GM08714 (cell line): Measurements from ENCODE around the gene STX11.

Experiments used
- H3K4me3 ChIP-seq: fragments of 200-500 bp; sonication (Bioruptor generic); 2 replicates; pipeline ENCODE4 v1.5.1; 2014; ENCODE audit warnings: mild to moderate bottlenecking, low read length, inconsistent platforms
- ZNF274 ChIP-seq: IDR thresholded peaks from 2 replicates; pipeline ENCODE4 v1.6.1; 2012; ENCODE audit warnings: mild to moderate bottlenecking, low read depth, low read length

STX11 gene

GRCh38 chr6:144197919-144198318 is 47.6 kb downstream of the STX11 start:
- no peak overlapping the region for H3K4me3 ChIP-seq
- TF ChIP-seq ZNF274: no peak

GRCh38 chr6:144202879-144203468 is 52.7 kb downstream of the STX11 start:
- no peak overlapping the region for H3K4me3 ChIP-seq
- no peak for TF ChIP-seq ZNF274

- no peak for TF ChIP-seq ZNF274
- no peak overlapping the region for H3K4me3 ChIP-seq
Observed at GRCh38 chr6:144211160-144211559, 60.8 kb downstream of the STX11 start.

GRCh38 chr6:144213315-144213714 is 63.0 kb downstream of the STX11 start:
- no peak for TF ChIP-seq ZNF274
- no peak overlapping the region for H3K4me3 ChIP-seq

GRCh38 chr6:144214029-144214428 is 63.7 kb downstream of the STX11 start:
- no peak overlapping the region for H3K4me3 ChIP-seq
- TF ChIP-seq ZNF274: no peak

- H3K4me3 ChIP-seq: no peak overlapping the region
- no peak for TF ChIP-seq ZNF274
Observed at GRCh38 chr6:144214622-144215401, 64.5 kb downstream of the STX11 start.

- H3K4me3 ChIP-seq: peak overlapping the region; percentile 62; the same call in 1 of the 2 replicates
- no peak for TF ChIP-seq ZNF274
Observed at GRCh38 chr6:144215402-144215931, 65.2 kb downstream of the STX11 start.

GRCh38 chr6:144215932-144216667 is 65.8 kb downstream of the STX11 start:
- peak overlapping the region; percentile 62; the same call in 1 of the 2 replicates for H3K4me3 ChIP-seq
- TF ChIP-seq ZNF274: no peak

GRCh38 chr6:144216668-144217218 is 66.4 kb downstream of the STX11 start:
- H3K4me3 ChIP-seq: peak overlapping the region; percentile 62
- TF ChIP-seq ZNF274: no peak

- TF ChIP-seq ZNF274: no peak
- H3K4me3 ChIP-seq: no peak overlapping the region
Observed at GRCh38 chr6:144217264-144217663, 66.9 kb downstream of the STX11 start.

GRCh38 chr6:144217797-144218196 is 67.5 kb downstream of the STX11 start:
- H3K4me3 ChIP-seq: no peak overlapping the region
- TF ChIP-seq ZNF274: no peak

GRCh38 chr6:144219056-144219685 is 68.9 kb downstream of the STX11 start:
- TF ChIP-seq ZNF274: no peak

GRCh38 chr6:144220031-144220790 is 69.9 kb downstream of the STX11 start:
- no peak for TF ChIP-seq ZNF274
- H3K4me3 ChIP-seq: no peak overlapping the region

More at GRCh38 chr6:144219056-144219685, 68.9 kb downstream of the STX11 start:
- H3K4me3 ChIP-seq: no peak overlapping the region

GRCh38 chr6:144223686-144224085 is 73.4 kb downstream of the STX11 start:
- no peak overlapping the region for H3K4me3 ChIP-seq
- no peak for TF ChIP-seq ZNF274
